Glutamatergic neuron (in vitro differentiated cells): ENCODE measurements around the gene HTT. TPM values are rescaled to one million over a fixed set of nuclear protein-coding genes. Genes with fewer than 3 reads are reported as not detected.

Experiments used
- DNase-seq: peaks from one replicate; pipeline ENCODE4 v3.0.0; 2022
- H3K27ac Mint-ChIP-seq: one replicate; pipeline ENCODE4 v1.8.0; 2020; ENCODE audit warnings: mild to moderate bottlenecking, mixed read lengths, inconsistent platforms; ENCODE audit not compliant: unreplicated experiment
- H3K27me3 Mint-ChIP-seq: one replicate; pipeline ENCODE4 v1.8.0; 2020; ENCODE audit warnings: mild to moderate bottlenecking, moderate library complexity, mixed read lengths, inconsistent platforms; ENCODE audit not compliant: unreplicated experiment
- H3K36me3 Mint-ChIP-seq: one replicate; pipeline ENCODE4 v1.8.0; 2020; ENCODE audit warnings: mild to moderate bottlenecking, mixed read lengths, inconsistent platforms; ENCODE audit not compliant: unreplicated experiment
- H3K4me1 Mint-ChIP-seq: one replicate; pipeline ENCODE4 v1.8.0; 2020; ENCODE audit warnings: mild to moderate bottlenecking, low read depth, mixed read lengths, inconsistent platforms; ENCODE audit not compliant: unreplicated experiment
- H3K4me3 Mint-ChIP-seq: one replicate; pipeline ENCODE4 v1.8.0; 2020; ENCODE audit warnings: mild to moderate bottlenecking, mixed read lengths, inconsistent platforms; ENCODE audit not compliant: unreplicated experiment
- H3K9me3 Mint-ChIP-seq: one replicate; pipeline ENCODE4 v1.8.0; 2020; ENCODE audit warnings: mild to moderate bottlenecking, moderate library complexity, mixed read lengths, inconsistent platforms; ENCODE audit not compliant: unreplicated experiment
- total RNA-seq: library from RNA; stranded (reverse); fragmentation: NEBNext Ultra II Directional; extraction: Animal tissue kit (Norgen Biotek cat#: 25700); gene quantifications from one replicate; pipeline ENCODE4 v1.2.1, GENCODE V29; 2021; ENCODE audit not compliant: unreplicated experiment
- TF ChIP-seq, protein P1 (sequence below): fragments of 200-600 bp; sonication (generic); IDR thresholded peaks from one replicate; pipeline ENCODE4 v1.5.0; 2021; ENCODE audit not compliant: partially characterized antibody, unreplicated experiment

Gene HTT
- total RNA-seq, 1 donor from 2014 or later: 107 TPM

DNA sequence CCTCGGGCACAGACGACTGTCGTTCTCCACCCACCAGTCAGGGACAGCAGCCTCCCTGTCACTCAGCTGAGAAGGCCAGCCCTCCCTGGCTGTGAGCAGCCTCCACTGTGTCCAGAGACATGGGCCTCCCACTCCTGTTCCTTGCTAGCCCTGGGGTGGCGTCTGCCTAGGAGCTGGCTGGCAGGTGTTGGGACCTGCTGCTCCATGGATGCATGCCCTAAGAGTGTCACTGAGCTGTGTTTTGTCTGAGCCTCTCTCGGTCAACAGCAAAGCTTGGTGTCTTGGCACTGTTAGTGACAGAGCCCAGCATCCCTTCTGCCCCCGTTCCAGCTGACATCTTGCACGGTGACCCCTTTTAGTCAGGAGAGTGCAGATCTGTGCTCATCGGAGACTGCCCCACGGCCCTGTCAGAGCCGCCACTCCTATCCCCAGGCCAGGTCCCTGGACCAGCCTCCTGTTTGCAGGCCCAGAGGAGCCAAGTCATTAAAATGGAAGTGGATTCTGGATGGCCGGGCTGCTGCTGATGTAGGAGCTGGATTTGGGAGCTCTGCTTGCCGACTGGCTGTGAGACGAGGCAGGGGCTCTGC is 166.5 kb downstream of the HTT start:
- Mint-ChIP-seq H3K9me3 (peaks cover 5% of the 10 kb centered on the region), H3K36me3 (peaks cover 13% of the 10 kb centered on the region), H3K4me3 (peak overlapping the region; percentile 45), H3K27ac (peak overlapping the region; percentile 80), H3K27me3 (peaks cover 14% of the 10 kb centered on the region), H3K4me1 (peaks cover 23% of the 10 kb centered on the region)
- DNase-seq: no peak
- TF ChIP-seq, protein P1, sequence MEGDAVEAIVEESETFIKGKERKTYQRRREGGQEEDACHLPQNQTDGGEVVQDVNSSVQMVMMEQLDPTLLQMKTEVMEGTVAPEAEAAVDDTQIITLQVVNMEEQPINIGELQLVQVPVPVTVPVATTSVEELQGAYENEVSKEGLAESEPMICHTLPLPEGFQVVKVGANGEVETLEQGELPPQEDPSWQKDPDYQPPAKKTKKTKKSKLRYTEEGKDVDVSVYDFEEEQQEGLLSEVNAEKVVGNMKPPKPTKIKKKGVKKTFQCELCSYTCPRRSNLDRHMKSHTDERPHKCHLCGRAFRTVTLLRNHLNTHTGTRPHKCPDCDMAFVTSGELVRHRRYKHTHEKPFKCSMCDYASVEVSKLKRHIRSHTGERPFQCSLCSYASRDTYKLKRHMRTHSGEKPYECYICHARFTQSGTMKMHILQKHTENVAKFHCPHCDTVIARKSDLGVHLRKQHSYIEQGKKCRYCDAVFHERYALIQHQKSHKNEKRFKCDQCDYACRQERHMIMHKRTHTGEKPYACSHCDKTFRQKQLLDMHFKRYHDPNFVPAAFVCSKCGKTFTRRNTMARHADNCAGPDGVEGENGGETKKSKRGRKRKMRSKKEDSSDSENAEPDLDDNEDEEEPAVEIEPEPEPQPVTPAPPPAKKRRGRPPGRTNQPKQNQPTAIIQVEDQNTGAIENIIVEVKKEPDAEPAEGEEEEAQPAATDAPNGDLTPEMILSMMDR: no peak

DNA sequence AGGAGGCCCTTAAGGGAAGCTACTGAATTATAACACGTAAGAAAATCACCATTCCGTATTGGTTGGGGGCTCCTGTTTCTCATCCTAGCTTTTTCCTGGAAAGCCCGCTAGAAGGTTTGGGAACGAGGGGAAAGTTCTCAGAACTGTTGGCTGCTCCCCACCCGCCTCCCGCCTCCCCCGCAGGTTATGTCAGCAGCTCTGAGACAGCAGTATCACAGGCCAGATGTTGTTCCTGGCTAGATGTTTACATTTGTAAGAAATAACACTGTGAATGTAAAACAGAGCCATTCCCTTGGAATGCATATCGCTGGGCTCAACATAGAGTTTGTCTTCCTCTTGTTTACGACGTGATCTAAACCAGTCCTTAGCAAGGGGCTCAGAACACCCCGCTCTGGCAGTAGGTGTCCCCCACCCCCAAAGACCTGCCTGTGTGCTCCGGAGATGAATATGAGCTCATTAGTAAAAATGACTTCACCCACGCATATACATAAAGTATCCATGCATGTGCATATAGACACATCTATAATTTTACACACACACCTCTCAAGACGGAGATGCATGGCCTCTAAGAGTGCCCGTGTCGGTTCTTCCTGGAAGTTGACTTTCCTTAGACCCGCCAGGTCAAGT is 167.5 kb downstream of the HTT start:
- TF ChIP-seq, protein P1: no peak
- DNase-seq: no peak
- H3K4me3 Mint-ChIP-seq: no peak overlapping the region
- peaks cover 7% of the 10 kb centered on the region for H3K9me3 Mint-ChIP-seq
- peaks cover 20% of the 10 kb centered on the region for H3K27me3 Mint-ChIP-seq
- peaks cover 13% of the 10 kb centered on the region for H3K36me3 Mint-ChIP-seq
- peaks cover 25% of the 10 kb centered on the region for H3K4me1 Mint-ChIP-seq
- no peak overlapping the region for H3K27ac Mint-ChIP-seq

DNA sequence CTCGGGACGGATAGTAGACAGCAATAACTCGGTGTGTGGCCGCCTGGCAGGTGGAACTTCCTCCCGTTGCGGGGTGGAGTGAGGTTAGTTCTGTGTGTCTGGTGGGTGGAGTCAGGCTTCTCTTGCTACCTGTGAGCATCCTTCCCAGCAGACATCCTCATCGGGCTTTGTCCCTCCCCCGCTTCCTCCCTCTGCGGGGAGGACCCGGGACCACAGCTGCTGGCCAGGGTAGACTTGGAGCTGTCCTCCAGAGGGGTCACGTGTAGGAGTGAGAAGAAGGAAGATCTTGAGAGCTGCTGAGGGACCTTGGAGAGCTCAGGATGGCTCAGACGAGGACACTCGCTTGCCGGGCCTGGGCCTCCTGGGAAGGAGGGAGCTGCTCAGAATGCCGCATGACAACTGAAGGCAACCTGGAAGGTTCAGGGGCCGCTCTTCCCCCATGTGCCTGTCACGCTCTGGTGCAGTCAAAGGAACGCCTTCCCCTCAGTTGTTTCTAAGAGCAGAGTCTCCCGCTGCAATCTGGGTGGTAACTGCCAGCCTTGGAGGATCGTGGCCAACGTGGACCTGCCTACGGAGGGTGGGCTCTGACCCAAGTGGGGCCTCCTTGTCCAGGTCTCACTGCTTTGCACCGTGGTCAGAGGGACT is 168.8 kb downstream of the HTT start:
- Mint-ChIP-seq H3K4me3 (no peak overlapping the region), H3K4me1 (peaks cover 21% of the 10 kb centered on the region), H3K27ac (no peak overlapping the region), H3K9me3 (peaks cover 4% of the 10 kb centered on the region), H3K36me3 (peaks cover 13% of the 10 kb centered on the region), H3K27me3 (peaks cover 20% of the 10 kb centered on the region)
- DNase-seq: no peak
- TF ChIP-seq, protein P1: no peak

DNA sequence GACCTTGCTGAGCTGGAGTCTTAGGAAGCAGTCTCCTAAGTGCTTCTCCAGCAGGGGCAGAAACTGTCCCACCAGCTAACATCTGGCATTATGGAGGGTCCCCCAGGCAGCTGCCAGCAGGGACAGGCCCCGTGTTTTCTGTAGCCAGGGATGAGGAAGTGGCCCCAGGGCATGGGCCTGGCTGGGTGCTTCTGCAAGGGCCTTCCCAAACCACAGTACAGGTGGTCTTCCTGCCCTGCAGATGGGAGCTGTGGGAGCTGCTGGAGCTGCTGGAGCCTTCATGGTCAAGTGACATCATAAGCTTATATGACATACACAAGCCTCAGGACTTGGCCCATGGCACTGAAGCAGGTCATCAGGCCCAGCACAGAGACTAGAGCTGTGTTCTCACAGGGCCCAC is 169.5 kb downstream of the HTT start:
- no peak overlapping the region for H3K27ac Mint-ChIP-seq
- TF ChIP-seq, protein P1: no peak
- H3K4me1 Mint-ChIP-seq: peaks cover 21% of the 10 kb centered on the region
- peaks cover 13% of the 10 kb centered on the region for H3K36me3 Mint-ChIP-seq
- H3K9me3 Mint-ChIP-seq: peaks cover 4% of the 10 kb centered on the region
- peaks cover 17% of the 10 kb centered on the region for H3K27me3 Mint-ChIP-seq
- no peak overlapping the region for H3K4me3 Mint-ChIP-seq
- no peak for DNase-seq

DNA sequence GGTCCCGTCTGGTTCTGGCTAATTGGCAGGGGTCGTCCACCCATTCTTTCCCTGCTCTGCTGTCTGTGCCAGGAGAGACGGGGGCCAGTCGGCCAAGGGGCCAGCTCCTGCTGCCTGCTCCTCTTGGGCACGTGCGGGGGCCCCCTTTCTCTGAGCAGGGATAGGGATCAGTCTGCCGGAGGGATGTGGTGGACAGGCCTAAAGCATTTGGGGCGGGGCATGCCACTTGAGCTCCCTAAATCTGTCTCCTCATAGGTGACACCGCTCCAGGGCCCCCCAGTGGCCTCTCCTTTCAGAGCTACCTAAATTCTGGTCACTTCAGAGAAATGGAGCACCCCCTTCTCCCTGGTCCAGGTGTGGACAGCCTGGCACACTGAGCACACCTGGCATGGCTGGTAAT is 170.3 kb downstream of the HTT start:
- H3K4me1 Mint-ChIP-seq: peaks cover 21% of the 10 kb centered on the region
- no peak for DNase-seq
- peaks cover 19% of the 10 kb centered on the region for H3K27me3 Mint-ChIP-seq
- H3K9me3 Mint-ChIP-seq: peaks cover 4% of the 10 kb centered on the region
- H3K36me3 Mint-ChIP-seq: peaks cover 13% of the 10 kb centered on the region
- no peak overlapping the region for H3K4me3 Mint-ChIP-seq
- TF ChIP-seq, protein P1: no peak
- H3K27ac Mint-ChIP-seq: no peak overlapping the region
